H1 (cell line): Measurements from ENCODE around the gene TRPC4. TPM values are rescaled to one million over a fixed set of nuclear protein-coding genes. Genes with fewer than 3 reads are reported as not detected.

ENCODE experiments used
- CTCF ChIA-PET: fragments of 300-600 bp; sonication (Branson Sonifier 250); formaldehyde crosslinking; loops from one replicate; lab custom pipeline; 2021; ENCODE audit not compliant: partially characterized antibody; lab: Charles Lee
- POLR2A ChIA-PET: fragments of 300-600 bp; sonication (Branson Sonifier 250); formaldehyde crosslinking; loops from one replicate; lab custom pipeline; 2021; ENCODE audit warnings: inconsistent platforms; ENCODE audit not compliant: partially characterized antibody; lab: Charles Lee
- DNase-seq, 2 experiments: peaks; one replicate each; pipeline versions ENCODE4 v3.0.0 to v3.0.0-alpha.2; 2010 to 2022; ENCODE audit warnings: low spot score in 2 of 2, low read depth in 1 of 2, mixed read lengths in 1 of 2
- FAIRE-seq: peaks from 2 replicates; lab custom pipeline; 2011; peaks lifted over from hg19 to GRCh38; lab: Jason Lieb, UNC
- H2AFZ ChIP-seq: 2 replicates; pipeline ENCODE4 v1.8.1; 2012; ENCODE audit warnings: low read length, inconsistent platforms
- H2AK5ac ChIP-seq: 2 replicates; pipeline ENCODE4 v1.6.1; 2013; ENCODE audit warnings: low read depth, low read length
- H2BK120ac ChIP-seq: replicated peaks from 2 replicates; pipeline ENCODE3; 2013; ENCODE audit warnings: low read depth, low read length, inconsistent platforms
- H2BK12ac ChIP-seq: 2 replicates; pipeline ENCODE4 v1.6.1; 2013; ENCODE audit warnings: low read depth, low read length
- H2BK15ac ChIP-seq: 2 replicates; pipeline ENCODE4 v1.6.1; 2013; ENCODE audit warnings: low read length
- H2BK20ac ChIP-seq: 2 replicates; pipeline ENCODE4 v1.6.1; 2013; ENCODE audit warnings: low read length
- H2BK5ac ChIP-seq: 2 replicates; pipeline ENCODE4 v1.6.1; 2013; ENCODE audit warnings: low read depth, low read length
- H3K14ac ChIP-seq: 2 replicates; pipeline ENCODE4 v1.6.1; 2013; ENCODE audit warnings: inconsistent platforms; ENCODE audit not compliant: insufficient read length
- H3K18ac ChIP-seq: 2 replicates; pipeline ENCODE4 v1.6.1; 2013; ENCODE audit warnings: low read length; ENCODE audit errors: extremely low read depth
- H3K23ac ChIP-seq: 2 replicates; pipeline ENCODE4 v1.6.1; 2013; ENCODE audit warnings: inconsistent platforms; ENCODE audit not compliant: insufficient read length
- H3K23me2 ChIP-seq: 2 replicates; pipeline ENCODE4 v1.6.1; 2013; ENCODE audit warnings: low read depth, low read length
- H3K27ac ChIP-seq: 2 replicates; pipeline ENCODE4 v1.6.1; 2011; ENCODE audit warnings: low read depth, low read length, inconsistent platforms
- H3K27me3 ChIP-seq, 4 experiments: replicated peaks in 1 of 4; 1 replicate in 1 of 4; 2 replicates in 3 of 4; pipeline versions ENCODE4 v1.6.1 to v1.8.1; 2011 to 2013; ENCODE audit warnings: low read length in 3 of 4, mild to moderate bottlenecking in 3 of 4, inconsistent platforms in 2 of 4, mixed read lengths in 2 of 4, moderate library complexity in 1 of 4; ENCODE audit not compliant: control insufficient read depth in 3 of 4, insufficient read depth in 3 of 4; ENCODE audit errors: extremely low read depth in 1 of 4
- H3K36me3 ChIP-seq, 4 experiments: 2 replicates each; pipeline versions ENCODE4 v1.6.1 to v1.8.1; 2011 to 2013; ENCODE audit warnings: mild to moderate bottlenecking in 4 of 4, low read length in 3 of 4, moderate library complexity in 2 of 4, control low read depth in 1 of 4, inconsistent platforms in 1 of 4; ENCODE audit not compliant: insufficient read depth in 4 of 4, control insufficient read depth in 2 of 4
- H3K4ac ChIP-seq: replicated peaks from 2 replicates; pipeline ENCODE3; 2013; ENCODE audit warnings: low read length, low read depth, mixed read lengths, inconsistent platforms; ENCODE audit not compliant: insufficient read length
- H3K4me1 ChIP-seq, 4 experiments: replicated peaks in 1 of 4; 1 replicate in 1 of 4; 2 replicates in 3 of 4; pipeline versions ENCODE4 v1.6.1 to v1.8.1; 2011 to 2013; ENCODE audit warnings: low read length in 3 of 4, inconsistent platforms in 2 of 4, mixed read lengths in 1 of 4; ENCODE audit not compliant: insufficient read depth in 4 of 4, control insufficient read depth in 3 of 4
- H3K4me2 ChIP-seq, 2 experiments: 2 replicates each; pipeline versions ENCODE4 v1.6.1 to v1.8.1; 2011 to 2013; ENCODE audit warnings: low read depth in 2 of 2, low read length in 2 of 2, control low read depth in 1 of 2, inconsistent platforms in 1 of 2, mild to moderate bottlenecking in 1 of 2; ENCODE audit not compliant: insufficient read depth in 1 of 2
- H3K4me3 ChIP-seq, 4 experiments: fragments of 200-600, 300-600 bp in 1 of 4; sonication (generic), shearing (Covaris generic), sonication (Bioruptor Twin) in 1 of 4; 2 replicates each; pipeline versions ENCODE4 v1.5.1 to v1.8.1; 2011 to 2016; ENCODE audit warnings: low read length in 4 of 4, low read depth in 3 of 4, control low read depth in 2 of 4, inconsistent platforms in 2 of 4, mild to moderate bottlenecking in 2 of 4, mixed read lengths in 1 of 4, moderate library complexity in 1 of 4; ENCODE audit not compliant: insufficient read depth in 2 of 4; ENCODE audit errors: extremely low read depth in 1 of 4
- H3K56ac ChIP-seq: replicated peaks from 2 replicates; pipeline ENCODE3; 2013; ENCODE audit warnings: low read depth, mild to moderate bottlenecking, mixed read lengths, low read length, inconsistent platforms; ENCODE audit not compliant: insufficient read length
- H3K79me1 ChIP-seq: 2 replicates; pipeline ENCODE4 v1.6.1; 2013; ENCODE audit warnings: low read depth, low read length, control low read depth
- H3K79me2 ChIP-seq, 2 experiments: 2 replicates each; pipeline versions ENCODE4 v1.6.1 to v1.8.1; 2012 to 2013; ENCODE audit warnings: low read length in 2 of 2, mild to moderate bottlenecking in 2 of 2, inconsistent platforms in 1 of 2; ENCODE audit not compliant: insufficient read depth in 2 of 2, control insufficient read depth in 1 of 2
- H3K9ac ChIP-seq, 4 experiments: replicated peaks in 1 of 4; 1 replicate in 1 of 4; 2 replicates in 3 of 4; pipeline versions ENCODE4 v1.6.1 to v1.8.1; 2011 to 2013; ENCODE audit warnings: low read depth in 3 of 4, low read length in 3 of 4, control low read depth in 2 of 4, mild to moderate bottlenecking in 2 of 4, moderate library complexity in 2 of 4, inconsistent platforms in 1 of 4; ENCODE audit errors: extremely low read depth in 1 of 4
- H3K9me3 ChIP-seq, 2 experiments: 2 replicates each; pipeline versions ENCODE4 v1.6.1 to v1.8.1; 2012 to 2013; ENCODE audit warnings: mild to moderate bottlenecking in 2 of 2, moderate library complexity in 2 of 2, control low read depth in 1 of 2, inconsistent platforms in 1 of 2, low read depth in 1 of 2, low read length in 1 of 2, mixed read lengths in 1 of 2; ENCODE audit not compliant: insufficient read depth in 2 of 2
- H4K20me1 ChIP-seq, 2 experiments: replicated peaks in 1 of 2; 2 replicates each; pipeline versions ENCODE3 to v1.8.1; 2011 to 2013; ENCODE audit warnings: inconsistent platforms in 2 of 2, low read length in 2 of 2, mild to moderate bottlenecking in 1 of 2; ENCODE audit not compliant: insufficient read depth in 2 of 2, control insufficient read depth in 1 of 2
- H4K5ac ChIP-seq: 2 replicates; pipeline ENCODE4 v1.6.1; 2013; ENCODE audit warnings: low read length, low read depth, mixed read lengths, inconsistent platforms; ENCODE audit not compliant: insufficient read length
- H4K8ac ChIP-seq: 2 replicates; pipeline ENCODE4 v1.8.0; 2013; ENCODE audit warnings: mild to moderate bottlenecking, moderate library complexity, low read length, inconsistent platforms; ENCODE audit not compliant: insufficient read depth; ENCODE audit errors: extremely low read depth
- H4K91ac ChIP-seq: replicated peaks from 2 replicates; pipeline ENCODE3; 2013; ENCODE audit warnings: low read length, mixed read lengths, inconsistent platforms; ENCODE audit not compliant: insufficient read length
- CBX5 ChIP-seq: fragments of 300-800, 300-1000 bp; sonication (generic); IDR thresholded peaks from 2 replicates; pipeline ENCODE4 v1.7.1; 2016; ENCODE audit warnings: antibody characterized with exemption, low read length, low read depth
- CTCF ChIP-seq, 3 experiments: IDR thresholded peaks; 1 replicate in 2 of 3; 2 replicates in 1 of 3; pipeline versions ENCODE4 v1.5.1 to v1.6.1; 2011; ENCODE audit warnings: low read length in 3 of 3, mild to moderate bottlenecking in 3 of 3, inconsistent platforms in 2 of 3, low read depth in 1 of 3, moderate library complexity in 1 of 3; ENCODE audit not compliant: insufficient read depth in 1 of 3; ENCODE audit errors: control extremely low read depth in 1 of 3
- EP300 ChIP-seq, 2 experiments: IDR thresholded peaks; 1 replicate in 1 of 2; 2 replicates in 1 of 2; pipeline ENCODE4 v1.6.1; 2011 to 2012; ENCODE audit warnings: low read depth in 2 of 2, low read length in 2 of 2, mild to moderate bottlenecking in 2 of 2, borderline replicate concordance in 1 of 2, inconsistent platforms in 1 of 2, moderate library complexity in 1 of 2
- KDM5A ChIP-seq: fragments of 200-600 bp; IDR thresholded peaks from 2 replicates; pipeline ENCODE4 v1.7.1; 2012; ENCODE audit warnings: mild to moderate bottlenecking, low read length, inconsistent platforms, mixed read lengths
- NRF1 ChIP-seq: IDR thresholded peaks from 2 replicates; pipeline ENCODE4 v1.6.1; 2011; ENCODE audit warnings: mild to moderate bottlenecking, low read depth, low read length, improper control_type of control experiment
- POLR2A ChIP-seq, 2 experiments: IDR thresholded peaks; 1 replicate in 1 of 2; 2 replicates in 1 of 2; pipeline ENCODE4 v1.6.1; 2011; ENCODE audit warnings: low read depth in 2 of 2, low read length in 2 of 2, mild to moderate bottlenecking in 2 of 2; ENCODE audit errors: control extremely low read depth in 1 of 2
- RXRA ChIP-seq: IDR thresholded peaks from 2 replicates; pipeline ENCODE4 v1.6.1; 2011; ENCODE audit warnings: low read depth, mild to moderate bottlenecking, low read length, moderate library complexity; ENCODE audit not compliant: insufficient read depth
- SIRT6 ChIP-seq: IDR thresholded peaks from one replicate; pipeline ENCODE4 v1.7.1; 2012; ENCODE audit warnings: low read length, inconsistent platforms
- SP2 ChIP-seq: IDR thresholded peaks from 2 replicates; pipeline ENCODE4 v1.6.1; 2012; ENCODE audit warnings: mild to moderate bottlenecking, low read length, inconsistent platforms
- SRF ChIP-seq: IDR thresholded peaks from 2 replicates; pipeline ENCODE4 v1.6.1; 2011; ENCODE audit warnings: mild to moderate bottlenecking, low read depth, low read length, moderate library complexity
- TAF7 ChIP-seq: optimal IDR thresholded peaks from 2 replicates; pipeline ENCODE3; 2011; ENCODE audit warnings: low read depth, mild to moderate bottlenecking, inconsistent platforms, low read length, moderate library complexity, borderline replicate concordance
- WGBS, 2 experiments: shearing (Covaris generic) in 1 of 2; methylation state at CpG; one replicate each; pipeline versions ENCODE4 v1.1.6 to v1.1.7; 2013 to 2015; ENCODE audit warnings: low lambda C conversion rate in 2 of 2, mixed read lengths in 2 of 2, inconsistent platforms in 1 of 2, low coverage in 1 of 2, missing lambda C conversion rate in 1 of 2; ENCODE audit not compliant: insufficient replicate concordance in 2 of 2, insufficient coverage in 1 of 2, insufficient read length in 1 of 2; ENCODE audit errors: extremely low coverage in 1 of 2, missing lambda C conversion rate in 1 of 2; 5-methylcytosine and 5-hydroxymethylcytosine counted together
- polyA plus RNA-seq, 7 experiments: library from polyadenylated mRNA; depleted of rRNA in 3 of 7; stranded (reverse) in 5 of 7; unstranded in 2 of 7; fragments of >200 nt in 5 of 7; fragments of 200-250 nt in 2 of 7; gene quantifications; 1 replicate in 5 of 7; 2 replicates in 1 of 7; 4 replicates in 1 of 7; pipeline versions ENCODE4 v1.2.1 to v1.2.3, GENCODE V29; 2011 to 2013; ENCODE audit warnings: missing spikeins in 2 of 7, mixed read lengths in 2 of 7
- total RNA-seq: library from RNA; stranded (reverse); fragmentation: NEBNext Ultra II Directional; extraction: Animal tissue kit (Norgen Biotek cat#: 25700); gene quantifications from 2 replicates; pipeline ENCODE4 v1.2.1, GENCODE V29; 2021
- TF ChIP-seq, protein P1 (sequence below): IDR thresholded peaks from 2 replicates; pipeline ENCODE4 v1.6.1; 2012; ENCODE audit warnings: inconsistent platforms

Gene TRPC4
- total and polyA plus RNA-seq, 2 of the 8 experiments (the other 6 are each of a cell fraction or from before 2014, with no cell fraction given) = 12.3 to 14.7 TPM

DNA sequence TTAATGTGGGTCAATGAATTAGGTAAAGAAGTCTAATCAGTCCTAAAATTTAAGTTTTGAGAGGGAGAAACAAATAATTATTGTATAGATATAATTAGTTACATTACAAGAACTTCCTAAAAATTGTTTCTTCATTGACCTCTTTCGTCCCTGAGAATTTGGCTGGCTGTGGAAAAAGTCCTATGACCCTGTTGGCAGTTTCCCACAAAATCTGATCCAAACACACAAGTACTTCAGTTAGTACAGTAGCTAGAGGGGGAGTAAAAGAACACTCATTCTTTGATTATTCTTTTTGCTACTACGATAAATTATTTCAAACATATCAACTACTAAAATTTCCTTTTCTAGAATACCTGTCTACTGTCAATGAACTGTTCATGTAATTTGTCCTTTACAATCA is 282.3 kb downstream of the TRPC4 start:
- H4K8ac ChIP-seq = no peak overlapping the region
- no peak overlapping the region for H2BK12ac ChIP-seq
- H3K23me2 ChIP-seq = no peaks in the 10 kb centered on the region
- no peak overlapping the region for H2AK5ac ChIP-seq
- WGBS, 2 experiments = 89% methylated on average over 2 of the region's 2 CpGs; no CpG with 5 or more reads in 1 of the 2 experiments
- H3K4me3 ChIP-seq = no peak overlapping the region
- H2BK120ac ChIP-seq = no peak overlapping the region
- H3K4ac ChIP-seq = no peak overlapping the region
- no peaks in the 10 kb centered on the region for H3K79me1 ChIP-seq
- H3K18ac ChIP-seq = no peak overlapping the region
- DNase-seq (no peak), FAIRE-seq (no peak)
- H3K9me3 ChIP-seq = no peaks in the 10 kb centered on the region
- H2BK20ac ChIP-seq = no peak overlapping the region
- no peak overlapping the region for H4K91ac ChIP-seq
- H3K14ac ChIP-seq = no peak overlapping the region
- H3K23ac ChIP-seq = no peak overlapping the region
- H2BK15ac ChIP-seq = no peak overlapping the region
- ChIA-PET POLR2A (no interaction called here), CTCF (no interaction called here)
- no peak overlapping the region for H3K9ac ChIP-seq
- H4K20me1 ChIP-seq = no peaks in the 10 kb centered on the region
- no peaks in the 10 kb centered on the region for H3K36me3 ChIP-seq
- H3K4me2 ChIP-seq = no peak overlapping the region
- no peak overlapping the region for H2BK5ac ChIP-seq
- no peak overlapping the region for H3K56ac ChIP-seq
- H3K27ac ChIP-seq = no peak overlapping the region
- no peak overlapping the region for H2AFZ ChIP-seq
- no peaks in the 10 kb centered on the region for H3K4me1 ChIP-seq
- no peak overlapping the region for H4K5ac ChIP-seq
- no peaks in the 10 kb centered on the region for H3K27me3 ChIP-seq
- H3K79me2 ChIP-seq = no peaks in the 10 kb centered on the region
- no peak for TF ChIP-seq KDM5A
- no peak for TF ChIP-seq EP300 (IDR thresholded peaks at IDR 0.05; ENCODE audit: borderline replicate concordance in 1 of 2, low read depth in 2 of 2, low read length in 2 of 2)
- TF ChIP-seq CBX5 = no peak
- no peak for TF ChIP-seq TAF7
- no peak for TF ChIP-seq SRF
- TF ChIP-seq SP2 = no peak
- no peak for TF ChIP-seq RXRA
- no peak for TF ChIP-seq POLR2A (IDR thresholded peaks at IDR 0.05; ENCODE audit: control extremely low read depth in 1 of 2, low read depth in 2 of 2, low read length in 2 of 2)
- no peak for TF ChIP-seq SIRT6
- no peak for TF ChIP-seq CTCF (IDR thresholded peaks at IDR 0.05; ENCODE audit: control extremely low read depth in 1 of 3, insufficient read depth in 1 of 3, low read depth in 1 of 3, low read length in 3 of 3)
- TF ChIP-seq NRF1 = no peak
- TF ChIP-seq, protein P1, sequence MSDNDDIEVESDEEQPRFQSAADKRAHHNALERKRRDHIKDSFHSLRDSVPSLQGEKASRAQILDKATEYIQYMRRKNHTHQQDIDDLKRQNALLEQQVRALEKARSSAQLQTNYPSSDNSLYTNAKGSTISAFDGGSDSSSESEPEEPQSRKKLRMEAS = no peak
